C4-2B (cell line): ENCODE data around the gene BTRC.

Source experiments
- ZFX ChIP-seq: fragments of 450-650 bp; IDR thresholded peaks from 2 replicates; pipeline ENCODE4 v1.6.1; 2017
- TF ChIP-seq, protein P1 (sequence below): fragments of 450-650 bp; conservative IDR thresholded peaks from 2 replicates; pipeline ENCODE4 v1.5.1; 2017; ENCODE audit warnings: mild to moderate bottlenecking

DNA sequence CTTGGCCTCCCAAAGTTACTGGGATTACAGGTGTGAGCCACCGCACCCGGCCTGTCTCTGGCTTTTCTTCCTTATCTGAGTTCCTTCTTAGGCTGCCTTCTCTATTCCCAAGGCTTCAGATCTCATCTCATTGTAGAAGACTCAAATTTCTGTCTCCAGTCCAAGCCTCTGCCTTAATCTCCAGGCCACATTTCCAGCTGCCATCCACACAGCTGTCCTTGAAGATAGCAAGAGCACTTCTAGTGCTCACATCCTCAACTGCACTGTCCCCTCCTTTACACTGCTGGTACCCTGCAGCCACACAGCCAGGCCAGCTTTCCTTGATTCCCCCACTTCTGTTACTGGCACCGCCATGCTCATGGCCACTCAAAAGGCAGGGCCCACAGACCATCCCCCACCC, 198.5 kb downstream of the BTRC start:
- TF ChIP-seq, protein P1, sequence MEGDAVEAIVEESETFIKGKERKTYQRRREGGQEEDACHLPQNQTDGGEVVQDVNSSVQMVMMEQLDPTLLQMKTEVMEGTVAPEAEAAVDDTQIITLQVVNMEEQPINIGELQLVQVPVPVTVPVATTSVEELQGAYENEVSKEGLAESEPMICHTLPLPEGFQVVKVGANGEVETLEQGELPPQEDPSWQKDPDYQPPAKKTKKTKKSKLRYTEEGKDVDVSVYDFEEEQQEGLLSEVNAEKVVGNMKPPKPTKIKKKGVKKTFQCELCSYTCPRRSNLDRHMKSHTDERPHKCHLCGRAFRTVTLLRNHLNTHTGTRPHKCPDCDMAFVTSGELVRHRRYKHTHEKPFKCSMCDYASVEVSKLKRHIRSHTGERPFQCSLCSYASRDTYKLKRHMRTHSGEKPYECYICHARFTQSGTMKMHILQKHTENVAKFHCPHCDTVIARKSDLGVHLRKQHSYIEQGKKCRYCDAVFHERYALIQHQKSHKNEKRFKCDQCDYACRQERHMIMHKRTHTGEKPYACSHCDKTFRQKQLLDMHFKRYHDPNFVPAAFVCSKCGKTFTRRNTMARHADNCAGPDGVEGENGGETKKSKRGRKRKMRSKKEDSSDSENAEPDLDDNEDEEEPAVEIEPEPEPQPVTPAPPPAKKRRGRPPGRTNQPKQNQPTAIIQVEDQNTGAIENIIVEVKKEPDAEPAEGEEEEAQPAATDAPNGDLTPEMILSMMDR = no peak
- no peak for TF ChIP-seq ZFX
